Natural killer cell (primary cell): ENCODE data around the gene CEP164. TPM values are rescaled to one million over a fixed set of nuclear protein-coding genes. Genes with fewer than 3 reads are reported as not detected.

Experiments used
- ATAC-seq, 3 donors: fragments of 150-1000 bp in 2 of 3; fragments of 200-7000 bp in 1 of 3; cut with Tn5 transposase; 1 replicate in 1 of 3; 2 replicates in 2 of 3; pipeline ENCODE4 v1.10.0; 2021; ENCODE audit warnings: mild to moderate bottlenecking in 2 of 3, moderate library complexity in 2 of 3
- DNase-seq, 2 donors: peaks; one replicate each; pipeline versions ENCODE4 v3.0.0 to v3.0.0-alpha.2; 2013 to 2021; ENCODE audit warnings: mixed read lengths in 1 of 2
- H3K27ac ChIP-seq: one replicate; pipeline ENCODE4 v1.5.1; 2013; ENCODE audit warnings: mild to moderate bottlenecking, low read length
- H3K27me3 ChIP-seq: one replicate; pipeline ENCODE4 v1.6.1; 2013; ENCODE audit warnings: low read length; ENCODE audit not compliant: control insufficient read depth, insufficient read depth
- H3K36me3 ChIP-seq: one replicate; pipeline ENCODE4 v1.6.1; 2013; ENCODE audit warnings: low read length; ENCODE audit not compliant: control insufficient read depth, insufficient read depth
- H3K4me1 ChIP-seq: one replicate; pipeline ENCODE4 v1.6.1; 2013; ENCODE audit warnings: low read length; ENCODE audit not compliant: control insufficient read depth, insufficient read depth
- H3K4me3 ChIP-seq: one replicate; pipeline ENCODE4 v1.5.1; 2013; ENCODE audit warnings: low read length
- H3K9me3 ChIP-seq: one replicate; pipeline ENCODE4 v1.6.1; 2013; ENCODE audit warnings: low read length; ENCODE audit not compliant: control insufficient read depth, insufficient read depth
- H3K27ac Mint-ChIP-seq, 2 donors: one replicate each; pipeline ENCODE4 v1.8.0; 2022; ENCODE audit warnings: mild to moderate bottlenecking in 2 of 2, mixed read lengths in 2 of 2, moderate library complexity in 1 of 2
- H3K27me3 Mint-ChIP-seq, 2 donors: one replicate each; pipeline ENCODE4 v1.8.0; 2022; ENCODE audit warnings: low read depth in 2 of 2, mixed read lengths in 2 of 2
- H3K36me3 Mint-ChIP-seq: one replicate; pipeline ENCODE4 v1.8.0; 2022; ENCODE audit warnings: mixed read lengths
- H3K4me1 Mint-ChIP-seq, 2 donors: one replicate each; pipeline ENCODE4 v1.8.0; 2022; ENCODE audit warnings: mixed read lengths in 2 of 2
- H3K4me3 Mint-ChIP-seq: one replicate; pipeline ENCODE4 v1.8.0; 2022; ENCODE audit warnings: mild to moderate bottlenecking, moderate library complexity, mixed read lengths
- H3K9me3 Mint-ChIP-seq, 2 donors: one replicate each; pipeline ENCODE4 v1.8.0; 2022; ENCODE audit warnings: mixed read lengths in 2 of 2
- WGBS: methylation state at CpG from one replicate; pipeline ENCODE4 v1.1.7; 2013; ENCODE audit warnings: missing lambda C conversion rate; ENCODE audit not compliant: insufficient coverage; 5-methylcytosine and 5-hydroxymethylcytosine counted together
- intact Hi-C: fragments of 100-400 bp; cut with micrococcal nuclease; formaldehyde crosslinking; loops from one replicate; pipeline ENCODE4 v1.14.2; 2022
- total RNA-seq, 4 donors: library from RNA; stranded (reverse); fragments of 120-200 nt in 1 of 4; gene quantifications; one replicate each; pipeline versions ENCODE4 v1.2.3 to v1.2.4, GENCODE V29; 2013 to 2022
- TF ChIP-seq, protein P1 (sequence below): fragments of 200-600 bp; IDR thresholded peaks from one replicate; pipeline ENCODE4 v1.8.0; 2022; ENCODE audit warnings: antibody characterized with exemption

The CEP164 gene
- total RNA-seq, 3 donors from 2014 or later (not counting 1 experiment from before 2014, with no cell fraction given) = 45.6 to 49.9 (median 49.8) TPM

DNA sequence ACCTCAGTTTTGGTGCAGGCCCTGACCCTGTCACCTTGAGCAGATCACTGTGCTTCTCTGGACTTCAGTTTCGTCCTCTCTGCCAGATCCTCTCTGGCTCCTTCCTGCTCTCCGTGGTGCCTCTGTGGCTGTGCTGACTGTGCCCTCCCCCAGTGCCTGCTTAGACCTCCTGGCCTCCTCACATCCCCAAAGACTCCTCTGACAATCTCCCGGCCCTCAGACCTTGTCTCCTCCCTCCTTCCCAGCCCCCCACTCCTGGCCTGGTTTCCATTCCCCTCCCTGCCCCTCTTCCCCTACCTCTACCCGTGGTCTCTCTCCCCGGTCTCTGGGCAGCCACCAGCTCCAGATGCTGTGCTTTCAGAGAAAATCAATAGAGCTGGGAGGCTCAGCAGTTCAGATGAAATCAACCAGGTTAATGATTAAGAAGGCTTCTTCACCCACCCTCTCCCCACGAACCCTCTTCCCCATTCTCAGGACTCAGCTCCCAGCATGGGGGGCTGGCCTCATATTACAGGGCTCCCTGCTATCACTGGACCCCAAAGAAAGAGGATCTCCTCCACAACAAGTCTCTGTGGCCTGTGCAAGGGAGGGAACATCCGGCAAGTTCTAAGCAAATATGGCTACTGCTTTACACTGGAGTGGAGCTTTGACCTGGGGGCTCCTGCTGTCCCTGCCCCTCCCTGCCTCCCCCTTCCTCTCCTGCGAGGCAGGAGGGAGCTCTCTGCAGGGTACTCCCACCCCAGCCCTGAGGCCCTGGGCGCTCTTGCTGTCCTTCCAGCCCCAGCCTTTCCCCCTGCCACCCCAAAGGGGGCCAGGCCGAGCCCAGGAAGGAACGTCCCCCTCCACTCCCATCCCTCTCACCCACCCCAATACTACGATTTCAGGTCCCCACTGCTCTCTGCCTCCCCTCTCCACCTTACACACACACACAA lies 28.0 kb upstream of the CEP164 start:
- TF ChIP-seq, protein P1, sequence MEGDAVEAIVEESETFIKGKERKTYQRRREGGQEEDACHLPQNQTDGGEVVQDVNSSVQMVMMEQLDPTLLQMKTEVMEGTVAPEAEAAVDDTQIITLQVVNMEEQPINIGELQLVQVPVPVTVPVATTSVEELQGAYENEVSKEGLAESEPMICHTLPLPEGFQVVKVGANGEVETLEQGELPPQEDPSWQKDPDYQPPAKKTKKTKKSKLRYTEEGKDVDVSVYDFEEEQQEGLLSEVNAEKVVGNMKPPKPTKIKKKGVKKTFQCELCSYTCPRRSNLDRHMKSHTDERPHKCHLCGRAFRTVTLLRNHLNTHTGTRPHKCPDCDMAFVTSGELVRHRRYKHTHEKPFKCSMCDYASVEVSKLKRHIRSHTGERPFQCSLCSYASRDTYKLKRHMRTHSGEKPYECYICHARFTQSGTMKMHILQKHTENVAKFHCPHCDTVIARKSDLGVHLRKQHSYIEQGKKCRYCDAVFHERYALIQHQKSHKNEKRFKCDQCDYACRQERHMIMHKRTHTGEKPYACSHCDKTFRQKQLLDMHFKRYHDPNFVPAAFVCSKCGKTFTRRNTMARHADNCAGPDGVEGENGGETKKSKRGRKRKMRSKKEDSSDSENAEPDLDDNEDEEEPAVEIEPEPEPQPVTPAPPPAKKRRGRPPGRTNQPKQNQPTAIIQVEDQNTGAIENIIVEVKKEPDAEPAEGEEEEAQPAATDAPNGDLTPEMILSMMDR = no peak
- DNase-seq = no peak
- no peak for ATAC-seq
- no peaks in the 10 kb centered on the region for H3K36me3 Mint-ChIP-seq
- Histone ChIP-seq H3K27ac (no peak overlapping the region), H3K36me3 (no peaks in the 10 kb centered on the region), H3K27me3 (no peaks in the 10 kb centered on the region), H3K4me1 (no peaks in the 10 kb centered on the region), H3K4me3 (no peak overlapping the region), H3K9me3 (no peaks in the 10 kb centered on the region)
- no peak overlapping the region for H3K4me3 Mint-ChIP-seq
- H3K27me3 Mint-ChIP-seq = peaks cover 0 to 3% of the 10 kb centered on the region in 2 donors
- 71% methylated on average over 12 of the region's 12 CpGs for WGBS
- H3K4me1 Mint-ChIP-seq = peaks cover 0 to 4% of the 10 kb centered on the region in 2 donors
- no peaks in the 10 kb centered on the region for H3K9me3 Mint-ChIP-seq
- no peak overlapping the region for H3K27ac Mint-ChIP-seq
- intact Hi-C loops = no loop called here

DNA sequence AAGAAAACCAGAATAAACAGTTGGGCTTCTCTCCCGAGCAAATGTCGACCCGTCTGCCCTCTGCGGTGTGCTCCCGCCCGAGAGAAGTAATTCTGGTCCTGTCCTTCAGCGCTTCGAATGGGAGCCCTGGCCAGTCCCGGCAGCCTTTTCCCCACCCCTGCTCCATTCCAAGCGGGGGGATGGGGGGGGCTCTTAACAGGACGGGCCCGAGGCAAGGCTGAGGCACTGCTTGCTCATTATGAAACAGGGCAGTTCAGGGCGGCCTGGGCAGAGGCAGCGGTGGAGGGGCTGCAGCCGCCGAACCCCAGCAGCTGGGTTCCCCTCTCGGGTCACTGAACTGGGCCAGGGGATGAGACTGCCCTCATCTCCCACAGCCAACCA lies 27.4 kb upstream of the CEP164 start:
- 85% methylated on average over 17 of the region's 17 CpGs for WGBS
- no peak overlapping the region for H3K27ac Mint-ChIP-seq
- peaks cover 0 to 4% of the 10 kb centered on the region in 2 donors for H3K4me1 Mint-ChIP-seq
- H3K4me3 Mint-ChIP-seq = no peak overlapping the region
- H3K4me3 ChIP-seq = no peak overlapping the region
- no peaks in the 10 kb centered on the region for H3K9me3 Mint-ChIP-seq
- peaks cover 0 to 3% of the 10 kb centered on the region in 2 donors for H3K27me3 Mint-ChIP-seq
- DNase-seq (no peak), ATAC-seq (no peak)
- TF ChIP-seq, protein P1 = no peak
- no peaks in the 10 kb centered on the region for H3K27me3 ChIP-seq
- no peaks in the 10 kb centered on the region for H3K36me3 ChIP-seq
- H3K9me3 ChIP-seq = no peaks in the 10 kb centered on the region
- no peaks in the 10 kb centered on the region for H3K4me1 ChIP-seq
- no peaks in the 10 kb centered on the region for H3K36me3 Mint-ChIP-seq
- intact Hi-C loops = no loop called here
- H3K27ac ChIP-seq = no peak overlapping the region

DNA sequence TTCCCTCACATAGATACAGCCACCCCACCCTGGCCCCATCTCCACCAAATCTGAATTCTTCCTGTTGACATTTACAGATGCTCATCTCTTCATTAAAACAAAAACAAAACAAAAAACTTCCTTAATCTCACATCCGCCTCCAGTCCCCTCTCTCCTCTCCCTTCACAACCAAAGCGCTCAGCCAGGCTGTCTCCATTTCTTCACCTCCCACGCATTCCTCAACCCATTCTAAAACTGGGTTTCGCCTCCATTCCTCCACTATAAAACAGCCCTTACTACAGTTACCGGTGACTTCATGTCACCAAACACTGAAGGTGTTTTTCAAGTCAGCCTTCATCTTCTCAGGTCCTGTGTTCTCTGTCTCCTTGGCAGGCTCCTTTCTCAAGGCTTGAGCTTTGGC lies 26.9 kb upstream of the CEP164 start:
- 85% methylated on average over 5 of the region's 5 CpGs for WGBS
- no peak overlapping the region for H3K27ac Mint-ChIP-seq
- Histone ChIP-seq H3K4me1 (no peaks in the 10 kb centered on the region), H3K4me3 (no peak overlapping the region), H3K27me3 (no peaks in the 10 kb centered on the region), H3K9me3 (no peaks in the 10 kb centered on the region), H3K36me3 (no peaks in the 10 kb centered on the region), H3K27ac (no peak overlapping the region)
- H3K4me1 Mint-ChIP-seq = peaks cover 0 to 4% of the 10 kb centered on the region in 2 donors
- H3K9me3 Mint-ChIP-seq = no peaks in the 10 kb centered on the region
- H3K4me3 Mint-ChIP-seq = no peak overlapping the region
- intact Hi-C loops = no loop called here
- TF ChIP-seq, protein P1 = no peak
- peaks cover 0 to 3% of the 10 kb centered on the region in 2 donors for H3K27me3 Mint-ChIP-seq
- no peak for ATAC-seq
- no peaks in the 10 kb centered on the region for H3K36me3 Mint-ChIP-seq
- DNase-seq = no peak
